AG10803 (cell line): ENCODE data around the gene UBAP1L.

ENCODE experiments used
- DNase-seq: peaks from one replicate; pipeline ENCODE4 v3.0.0; 2010; ENCODE audit warnings: low read depth
- H3K4me3 ChIP-seq: 2 replicates; pipeline ENCODE4 v1.5.1; 2011; ENCODE audit warnings: mild to moderate bottlenecking, low read length, control low read depth
- CTCF ChIP-seq: conservative IDR thresholded peaks from 2 replicates; pipeline ENCODE4 v1.5.1; 2011; ENCODE audit warnings: mild to moderate bottlenecking, low read length, control low read depth, inconsistent platforms

UBAP1L gene

DNA sequence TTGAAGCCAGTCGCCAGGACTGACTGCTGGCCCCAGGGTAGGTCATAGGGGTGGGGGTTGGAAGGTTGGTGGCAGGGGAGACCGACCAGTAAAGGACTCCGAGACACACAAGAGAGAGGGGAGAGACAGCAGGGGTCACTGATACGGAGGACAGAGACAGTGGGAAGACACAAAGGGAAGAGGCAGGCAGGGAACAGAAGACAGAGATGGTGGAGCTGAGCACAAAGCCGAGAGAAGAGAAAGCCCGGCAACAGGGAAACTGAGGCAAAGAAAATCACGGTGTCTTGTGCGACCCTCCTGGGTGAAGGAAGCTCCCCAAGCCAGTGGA, 47.7 kb downstream of the UBAP1L start:
- H3K4me3 ChIP-seq = no peak overlapping the region
- no peak for DNase-seq
- TF ChIP-seq CTCF = no peak

DNA sequence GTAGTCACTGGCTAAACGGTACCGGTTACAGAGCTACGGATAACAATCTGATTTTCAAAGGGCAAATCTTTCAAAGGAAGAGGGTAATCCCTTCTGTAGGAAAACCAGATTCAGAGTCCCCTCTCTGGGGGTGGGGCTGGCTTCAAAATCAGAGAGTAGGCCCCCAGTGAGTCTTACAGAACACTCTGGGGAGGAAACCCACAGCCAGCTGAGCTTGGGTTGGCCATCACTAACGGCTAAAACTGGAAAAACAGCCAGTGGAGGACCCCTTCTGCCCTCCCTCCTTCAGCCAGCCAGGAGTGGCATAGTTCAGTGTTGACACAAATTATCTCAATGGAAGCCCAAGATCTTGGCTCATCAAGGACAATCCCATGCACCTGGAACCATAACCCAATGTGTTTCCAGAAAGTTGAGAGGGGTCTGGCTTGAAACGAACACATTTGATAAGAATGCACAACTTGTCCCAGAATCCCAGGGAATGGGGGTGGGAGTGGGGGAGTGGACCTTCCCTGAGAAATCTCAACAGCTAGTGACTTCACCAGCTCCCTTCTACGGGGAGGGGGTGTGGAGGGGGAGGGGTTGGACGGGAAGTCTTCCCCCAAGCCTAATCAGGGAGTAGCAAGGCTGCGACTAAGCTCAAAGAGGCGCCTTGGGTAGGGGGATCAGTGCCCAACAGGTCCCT, 48.2 kb downstream of the UBAP1L start:
- no peak overlapping the region for H3K4me3 ChIP-seq
- no peak for DNase-seq
- TF ChIP-seq CTCF = no peak

DNA sequence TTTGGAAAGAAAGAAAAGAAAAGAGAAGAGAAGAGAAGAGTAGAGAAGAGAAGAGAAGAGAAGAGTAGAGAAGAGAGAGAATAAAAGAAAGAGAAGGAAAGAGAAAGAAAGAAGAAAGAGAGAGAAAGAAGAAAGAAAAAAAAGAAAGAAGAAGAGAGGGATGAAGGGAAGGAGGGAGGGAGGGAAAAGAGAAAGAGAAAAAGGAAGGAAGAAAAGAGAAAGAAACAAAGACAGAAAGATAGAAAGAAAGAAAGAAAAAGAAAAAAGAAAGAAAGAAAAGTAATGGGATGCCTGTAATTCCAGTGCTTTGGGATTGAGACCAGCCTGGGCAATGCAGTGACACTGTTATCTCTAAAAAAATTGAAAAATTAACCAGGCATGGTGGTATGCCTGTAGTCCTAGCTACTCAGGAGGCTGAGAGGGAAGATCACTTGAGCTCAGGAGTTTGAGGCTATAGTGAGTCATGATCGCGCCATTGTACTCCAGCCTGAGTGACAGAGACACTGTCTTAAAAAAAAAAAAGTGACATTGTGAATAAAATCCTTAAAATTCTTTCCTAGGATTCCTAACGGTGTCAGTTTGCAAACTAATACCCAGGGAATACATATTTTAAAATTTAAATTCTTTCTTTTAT, 48.9 kb downstream of the UBAP1L start:
- DNase-seq = no peak
- TF ChIP-seq CTCF = no peak
- no peak overlapping the region for H3K4me3 ChIP-seq

DNA sequence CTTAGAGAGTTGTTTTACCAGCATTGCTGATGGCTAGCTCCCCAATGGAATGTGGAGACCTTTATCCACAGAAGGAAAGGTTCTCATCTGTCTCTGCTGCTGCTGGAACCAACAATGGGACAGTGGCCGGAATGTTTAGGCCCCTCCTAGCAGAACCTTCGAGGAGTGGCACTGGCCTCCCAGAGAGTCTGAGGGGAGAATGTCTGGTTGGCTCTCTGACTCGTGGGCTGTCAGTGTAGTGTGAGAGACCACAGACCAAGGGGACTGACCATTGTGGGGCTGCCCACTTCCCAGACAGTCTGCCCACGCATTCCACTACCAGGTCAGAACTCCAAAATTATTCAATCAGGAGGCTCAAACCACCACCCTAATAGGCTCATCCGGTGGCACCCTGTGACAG, 52.3 kb downstream of the UBAP1L start:
- TF ChIP-seq CTCF = no peak

DNA sequence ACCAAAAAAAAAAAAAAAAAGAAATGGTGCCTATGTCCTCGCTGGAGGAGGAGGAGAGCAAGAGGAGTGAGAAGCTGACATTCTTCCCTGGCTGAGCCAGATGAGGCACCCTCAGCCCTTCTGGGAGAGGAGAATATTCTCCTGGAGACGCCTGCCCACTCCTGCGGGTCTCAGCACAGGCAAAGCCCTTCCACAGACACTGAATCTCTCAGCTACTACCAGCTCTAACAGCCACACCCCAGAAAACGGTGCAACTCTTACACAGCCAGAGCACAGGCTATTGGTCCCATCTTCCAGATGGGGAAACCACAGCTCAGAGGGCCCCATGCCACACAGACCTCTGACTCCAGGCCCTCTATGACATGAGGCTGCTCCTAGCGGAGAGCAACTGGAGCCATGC, 52.9 kb downstream of the UBAP1L start:
- no peak overlapping the region for H3K4me3 ChIP-seq
- DNase-seq = no peak
- no peak for TF ChIP-seq CTCF

More for the DNA sequence above, 52.3 kb downstream of the UBAP1L start:
- H3K4me3 ChIP-seq = no peak overlapping the region
- no peak for DNase-seq

DNA sequence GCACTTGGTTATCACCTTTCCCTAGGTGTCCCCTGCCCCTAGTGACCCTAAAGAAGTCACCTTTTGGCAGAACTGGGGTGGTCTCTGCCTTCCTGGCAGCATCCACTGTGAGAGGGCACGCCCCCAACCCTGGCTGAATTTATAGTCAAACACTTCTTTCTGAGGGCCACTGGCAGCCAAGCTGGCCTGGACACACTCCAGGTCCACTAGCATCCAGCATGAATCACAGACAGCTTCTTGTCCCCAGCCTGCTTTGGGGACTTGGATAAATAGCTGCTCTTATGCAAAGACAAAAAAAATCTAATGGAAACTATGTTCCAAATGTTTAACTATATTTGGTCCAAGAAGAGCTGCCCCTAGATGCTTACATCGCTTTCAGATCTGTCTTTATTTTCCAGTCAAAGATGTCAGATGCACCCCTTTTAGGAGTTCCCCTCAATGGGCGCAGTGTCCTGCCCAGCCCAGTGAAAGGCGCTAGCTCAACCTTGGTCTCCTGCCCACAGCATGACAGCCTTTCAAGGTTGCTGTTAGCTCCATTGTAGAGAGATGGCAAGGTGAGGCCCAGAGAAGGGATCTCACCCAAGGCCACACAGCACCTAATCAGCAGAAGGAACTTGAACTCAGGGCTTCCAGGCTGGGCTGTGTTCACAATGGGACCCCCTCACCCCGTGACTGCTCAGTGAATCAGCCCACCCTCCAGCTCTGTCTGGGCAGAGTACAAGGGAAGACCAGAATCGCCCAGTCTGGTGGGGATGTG, 54.2 kb downstream of the UBAP1L start:
- no peak for DNase-seq
- H3K4me3 ChIP-seq = no peak overlapping the region
- TF ChIP-seq CTCF = no peak
